Right lobe of liver (tissue), 4 donors: ENCODE measurements around the gene SMIM13.

ENCODE experiments used
- CTCF ChIP-seq, 4 donors: fragments of 200-600 bp in 3 of 4; fragments of 450-650 bp in 1 of 4; IDR thresholded peaks; one replicate each; pipeline versions ENCODE4 v1.5.1 to v1.8.0; 2016 to 2022; ENCODE audit warnings: antibody characterized with exemption in 4 of 4, mild to moderate bottlenecking in 2 of 4
- POLR2A ChIP-seq: fragments of 450-650 bp; IDR thresholded peaks from one replicate; pipeline ENCODE4 v1.6.1; 2017; ENCODE audit warnings: antibody characterized with exemption, mild to moderate bottlenecking
- donor health status: DM: no; HTN: no; CAD: no.
- donor health status: DM: no; HTN: no; CAD: no.
- donor health status: DM: no; HTN: yes; CAD: no.

GRCh38 chr6:11130605-11131004 lies 37.0 kb downstream of the SMIM13 start:
- no peak for TF ChIP-seq CTCF (IDR thresholded peaks at IDR 0.05)
- no peak for TF ChIP-seq POLR2A
